A549 (cell line): Measurements from ENCODE around the gene GZMM. TPM values are rescaled to one million over a fixed set of nuclear protein-coding genes. Genes with fewer than 3 reads are reported as not detected.
A peak's percentile ranks its signal among the peaks of the same experiment; 100 is the strongest.

Source experiments
- ATAC-seq, 2 experiments: fragments of 200-7000 bp in 1 of 2; fragments of >200 bp in 1 of 2; cut with Nextera tagmentation in 1 of 2; cut with Tn5 transposase in 1 of 2; 3 replicates each; pipeline versions ENCODE4 v1.8.0 to v1.9.1; 2018 to 2020; ENCODE audit warnings: mild to moderate bottlenecking in 1 of 2, moderate library complexity in 1 of 2
- CTCF ChIA-PET: fragments of 300-600 bp; sonication (Branson Sonifier 250); formaldehyde crosslinking; extraction: SDS; loops from one replicate; lab custom pipeline; 2021; ENCODE audit warnings: antibody characterized with exemption, inconsistent platforms; lab: Yijun Ruan, JAX
- POLR2A ChIA-PET: fragments of 350-600 bp; formaldehyde crosslinking; extraction: SDS; loops from one replicate; lab custom pipeline; 2021; ENCODE audit warnings: antibody characterized with exemption, inconsistent platforms; lab: Yijun Ruan, JAX
- DNase-seq, 2 experiments: peaks; one replicate each; pipeline versions ENCODE4 v3.0.0 to v3.0.0-alpha.2; 2011 to 2016; ENCODE audit warnings: low read depth in 1 of 2, low spot score in 1 of 2
- FAIRE-seq: peaks from 2 replicates; lab custom pipeline; 2011; peaks lifted over from hg19 to GRCh38; lab: Jason Lieb, UNC
- H3K27ac ChIP-seq, 2 experiments: fragments of >200 bp; sonication (Bioruptor Twin); formaldehyde crosslinking; 3 replicates each; pipeline ENCODE4 v1.5.1; 2016 to 2017
- H3K4me1 ChIP-seq: fragments of >200 bp; sonication (Bioruptor Twin); formaldehyde crosslinking; 3 replicates; pipeline ENCODE4 v1.6.1; 2016
- H3K4me2 ChIP-seq: fragments of >200 bp; sonication (Bioruptor Twin); formaldehyde crosslinking; 3 replicates; pipeline ENCODE4 v1.6.1; 2016
- H3K4me3 ChIP-seq: fragments of >200 bp; sonication (Bioruptor Twin); formaldehyde crosslinking; 3 replicates; pipeline ENCODE4 v1.5.1; 2016
- H3K9me3 ChIP-seq: fragments of >200 bp; sonication (Bioruptor Twin); formaldehyde crosslinking; 3 replicates; pipeline ENCODE4 v1.6.1; 2016
- ESRRA ChIP-seq: fragments of 150-350 bp; IDR thresholded peaks from 2 replicates; pipeline ENCODE4 v1.6.1; 2014; ENCODE audit warnings: mild to moderate bottlenecking, low read length, borderline replicate concordance
- FOSB ChIP-seq: fragments of 250-450 bp; sonication (Bioruptor Pico); IDR thresholded peaks from 2 replicates; pipeline ENCODE4 v1.5.0; 2020; ENCODE audit warnings: mild to moderate bottlenecking, moderate library complexity
- HDAC2 ChIP-seq: fragments of 200-600 bp; sonication (generic); IDR thresholded peaks from 2 replicates; pipeline ENCODE4 v1.6.1; 2016
- JUNB ChIP-seq: fragments of >200 bp; sonication (Bioruptor Twin); formaldehyde crosslinking; IDR thresholded peaks from 2 replicates; pipeline ENCODE4 v1.6.1; 2016
- KDM5A ChIP-seq: fragments of 200-600 bp; sonication (generic); IDR thresholded peaks from 2 replicates; pipeline ENCODE4 v1.6.1; 2016; ENCODE audit warnings: antibody characterized with exemption, mild to moderate bottlenecking
- NFE2L2 ChIP-seq: fragments of 150-350 bp; conservative IDR thresholded peaks from 2 replicates; pipeline ENCODE4 v1.6.1; 2014; ENCODE audit warnings: low read length
- PHF8 ChIP-seq: fragments of 200-600 bp; sonication (generic); IDR thresholded peaks from 2 replicates; pipeline ENCODE4 v1.6.1; 2016; ENCODE audit warnings: low read depth, mild to moderate bottlenecking, antibody characterized with exemption, moderate library complexity, borderline replicate concordance
- RCOR1 ChIP-seq: fragments of 150-350 bp; IDR thresholded peaks from 2 replicates; pipeline ENCODE4 v1.6.1; 2014; ENCODE audit warnings: antibody characterized with exemption, low read length, low read depth
- SREBF2 ChIP-seq: fragments of 450-650 bp; IDR thresholded peaks from 2 replicates; pipeline ENCODE4 v1.6.1; 2014; ENCODE audit warnings: mild to moderate bottlenecking, moderate library complexity
- ZFP36 ChIP-seq: fragments of 450-650 bp; IDR thresholded peaks from 2 replicates; pipeline ENCODE4 v1.6.1; 2014; ENCODE audit warnings: borderline replicate concordance; ENCODE audit not compliant: partially characterized antibody
- WGBS: methylation state at CpG from one replicate; pipeline ENCODE4 v1.1.6; 2017; ENCODE audit errors: missing lambda C conversion rate; 5-methylcytosine and 5-hydroxymethylcytosine counted together
- polyA plus RNA-seq, 4 experiments: library from polyadenylated mRNA; depleted of rRNA in 3 of 4; stranded (reverse); fragments of >200 nt; fragmentation: RNase III in 1 of 4; extraction: RNeasy Plus Mini Kit Qiagen cat#74134 plus additional on column Dnase treatment in 1 of 4; gene quantifications; 2 replicates in 3 of 4; 3 replicates in 1 of 4; pipeline ENCODE4 v1.2.3, GENCODE V29; 2011 to 2017
- TF ChIP-seq, protein P1 (sequence below): fragments of 450-650 bp; IDR thresholded peaks from 2 replicates; pipeline ENCODE4 v1.6.1; 2014; ENCODE audit warnings: antibody characterized with exemption
- TF ChIP-seq, protein P2 (sequence below): fragments of >200 bp; sonication (Bioruptor Twin); formaldehyde crosslinking; IDR thresholded peaks from 3 replicates; pipeline ENCODE4 v1.5.1; 2016
- TF ChIP-seq, protein P3 (sequence below): fragments of 250-450 bp; sonication (Bioruptor Pico); IDR thresholded peaks from 2 replicates; pipeline ENCODE4 v1.5.0; 2021; ENCODE audit warnings: mild to moderate bottlenecking, moderate library complexity, borderline replicate concordance

GZMM gene
- polyA plus RNA-seq, 2 of the 4 experiments (the other 2 are of a cell fraction) = not detected

DNA sequence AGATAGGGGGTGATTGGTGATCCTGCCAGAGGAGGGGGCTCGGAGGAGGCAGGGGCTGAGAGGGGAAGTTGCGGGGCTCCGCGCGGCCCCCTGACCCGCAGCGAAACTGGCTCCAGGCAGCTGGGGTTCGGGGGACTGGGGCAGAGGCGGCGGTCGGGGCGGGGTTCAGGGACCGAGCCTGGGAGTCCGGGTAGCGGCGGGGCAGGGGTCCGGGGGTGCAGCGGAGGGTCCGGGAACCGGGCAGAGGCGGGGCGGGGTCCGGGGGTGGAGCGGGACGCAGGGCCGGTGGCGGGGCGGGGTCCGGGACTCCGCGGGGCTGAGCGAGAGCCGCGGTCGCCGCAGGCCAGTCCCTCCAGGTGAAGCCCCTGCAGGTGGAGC is 46.4 kb upstream of the GZMM start:
- H3K4me2 ChIP-seq = peak overlapping the region; percentile 74
- FAIRE-seq (no peak), ATAC-seq (no peak)

DNA sequence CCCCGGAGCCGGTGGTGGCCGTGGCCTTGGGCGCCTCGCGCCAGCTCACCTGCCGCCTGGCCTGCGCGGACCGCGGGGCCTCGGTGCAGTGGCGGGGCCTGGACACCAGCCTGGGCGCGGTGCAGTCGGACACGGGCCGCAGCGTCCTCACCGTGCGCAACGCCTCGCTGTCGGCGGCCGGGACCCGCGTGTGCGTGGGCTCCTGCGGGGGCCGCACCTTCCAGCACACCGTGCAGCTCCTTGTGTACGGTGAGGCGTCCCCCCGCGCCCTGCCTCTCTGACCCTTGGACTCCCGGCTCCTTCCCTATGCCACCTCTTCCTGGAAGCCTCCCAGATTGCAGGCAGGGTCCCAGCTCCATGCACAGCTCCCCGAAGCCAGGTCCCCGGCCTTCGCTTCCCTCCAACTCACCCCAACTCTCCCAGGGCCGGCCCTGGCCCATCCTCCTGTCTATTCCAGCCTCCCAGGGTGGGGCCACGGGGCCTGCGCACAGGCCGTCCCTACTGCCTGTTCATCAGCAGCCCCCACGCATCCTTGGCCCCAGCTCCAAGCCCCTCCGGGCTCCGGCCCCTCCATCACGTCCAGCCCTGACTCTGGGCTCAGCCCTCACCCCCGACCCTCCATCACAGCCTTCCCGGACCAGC is 45.9 kb upstream of the GZMM start:
- no peak for FAIRE-seq
- Histone ChIP-seq H3K27ac (peak overlapping the region in 1 of 2 experiments; percentile 76; a peak in 3 of 6 replicates), H3K4me3 (peak overlapping the region; percentile 29; the same call in 2 of the 3 replicates), H3K9me3 (no peaks in the 10 kb centered on the region), H3K4me1 (peaks cover 5% of the 10 kb centered on the region; the same call in 1 of the 3 replicates), H3K4me2 (peak overlapping the region; percentile 74)
- ATAC-seq = peak; percentile 49 to 53
- peak in 1 of 2 experiments; percentile 56 for DNase-seq
- ChIA-PET POLR2A (no interaction called here), CTCF (interaction anchor here (1.4 to 1.5 kb wide), 2 partner anchors 9 to 11 kb away, joined by 4 to 8 read pairs; partner anchors contain the start of gene TPGS1)
- no peak for TF ChIP-seq HDAC2
- TF ChIP-seq ZFP36 = peak; percentile 98
- 44% methylated on average over 12 of the region's 50 CpGs for WGBS

More for the DNA sequence above, 46.4 kb upstream of the GZMM start:
- H3K9me3 ChIP-seq = no peaks in the 10 kb centered on the region
- POLR2A ChIA-PET = interaction anchor here (0.7 kb wide), 1 partner anchor 31 kb away, joined by 7 read pairs; no protein-coding TSS in a partner anchor
- no CpG with 5 or more reads among the region's 36 CpGs for WGBS
- no peak for DNase-seq
- no peak for TF ChIP-seq RCOR1
- TF ChIP-seq, protein P1, sequence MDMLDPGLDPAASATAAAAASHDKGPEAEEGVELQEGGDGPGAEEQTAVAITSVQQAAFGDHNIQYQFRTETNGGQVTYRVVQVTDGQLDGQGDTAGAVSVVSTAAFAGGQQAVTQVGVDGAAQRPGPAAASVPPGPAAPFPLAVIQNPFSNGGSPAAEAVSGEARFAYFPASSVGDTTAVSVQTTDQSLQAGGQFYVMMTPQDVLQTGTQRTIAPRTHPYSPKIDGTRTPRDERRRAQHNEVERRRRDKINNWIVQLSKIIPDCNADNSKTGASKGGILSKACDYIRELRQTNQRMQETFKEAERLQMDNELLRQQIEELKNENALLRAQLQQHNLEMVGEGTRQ = no peak
- no peak for TF ChIP-seq ESRRA
- CTCF ChIA-PET = interaction anchor here (1.4 to 1.5 kb wide), 2 partner anchors 9 to 10 kb away, joined by 4 to 8 read pairs; partner anchors contain the start of gene TPGS1
- H3K27ac ChIP-seq = peak overlapping the region in 1 of 2 experiments; percentile 76; a peak in 3 of 6 replicates
- H3K4me3 ChIP-seq = peak overlapping the region; percentile 29; the same call in 2 of the 3 replicates
- H3K4me1 ChIP-seq = peaks cover 5% of the 10 kb centered on the region; the same call in 1 of the 3 replicates

DNA sequence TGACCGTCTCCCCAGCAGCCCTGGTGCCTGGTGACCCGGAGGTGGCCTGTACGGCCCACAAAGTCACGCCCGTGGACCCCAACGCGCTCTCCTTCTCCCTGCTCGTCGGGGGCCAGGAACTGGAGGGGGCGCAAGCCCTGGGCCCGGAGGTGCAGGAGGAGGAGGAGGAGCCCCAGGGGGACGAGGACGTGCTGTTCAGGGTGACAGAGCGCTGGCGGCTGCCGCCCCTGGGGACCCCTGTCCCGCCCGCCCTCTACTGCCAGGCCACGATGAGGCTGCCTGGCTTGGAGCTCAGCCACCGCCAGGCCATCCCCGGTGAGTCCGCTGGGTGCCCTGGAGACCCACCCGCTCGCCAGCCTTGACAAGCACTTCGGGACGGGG is 45.4 kb upstream of the GZMM start:
- POLR2A ChIA-PET = no interaction called here
- TF ChIP-seq, protein P2, sequence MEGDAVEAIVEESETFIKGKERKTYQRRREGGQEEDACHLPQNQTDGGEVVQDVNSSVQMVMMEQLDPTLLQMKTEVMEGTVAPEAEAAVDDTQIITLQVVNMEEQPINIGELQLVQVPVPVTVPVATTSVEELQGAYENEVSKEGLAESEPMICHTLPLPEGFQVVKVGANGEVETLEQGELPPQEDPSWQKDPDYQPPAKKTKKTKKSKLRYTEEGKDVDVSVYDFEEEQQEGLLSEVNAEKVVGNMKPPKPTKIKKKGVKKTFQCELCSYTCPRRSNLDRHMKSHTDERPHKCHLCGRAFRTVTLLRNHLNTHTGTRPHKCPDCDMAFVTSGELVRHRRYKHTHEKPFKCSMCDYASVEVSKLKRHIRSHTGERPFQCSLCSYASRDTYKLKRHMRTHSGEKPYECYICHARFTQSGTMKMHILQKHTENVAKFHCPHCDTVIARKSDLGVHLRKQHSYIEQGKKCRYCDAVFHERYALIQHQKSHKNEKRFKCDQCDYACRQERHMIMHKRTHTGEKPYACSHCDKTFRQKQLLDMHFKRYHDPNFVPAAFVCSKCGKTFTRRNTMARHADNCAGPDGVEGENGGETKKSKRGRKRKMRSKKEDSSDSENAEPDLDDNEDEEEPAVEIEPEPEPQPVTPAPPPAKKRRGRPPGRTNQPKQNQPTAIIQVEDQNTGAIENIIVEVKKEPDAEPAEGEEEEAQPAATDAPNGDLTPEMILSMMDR = no peak
- TF ChIP-seq KDM5A = no peak
- no peak for TF ChIP-seq NFE2L2
- TF ChIP-seq PHF8 = no peak
- no peak for TF ChIP-seq SREBF2
- TF ChIP-seq JUNB = no peak
- FAIRE-seq (no peak), ATAC-seq (peak in 1 of 2 experiments; percentile 1; a peak in 1 of 6 replicates), DNase-seq (no peak)
- WGBS = 94% methylated on average over 9 of the region's 26 CpGs
- peaks cover 5% of the 10 kb centered on the region; the same call in 1 of the 3 replicates for H3K4me1 ChIP-seq
- no peak overlapping the region for H3K4me3 ChIP-seq
- H3K4me2 ChIP-seq = no peak overlapping the region
- H3K27ac ChIP-seq = no peak overlapping the region
- H3K9me3 ChIP-seq = no peaks in the 10 kb centered on the region
- CTCF ChIA-PET = interaction anchor here (1.4 to 1.5 kb wide), 2 partner anchors 8 to 12 kb away, joined by 4 to 8 read pairs; partner anchors contain the start of gene TPGS1

DNA sequence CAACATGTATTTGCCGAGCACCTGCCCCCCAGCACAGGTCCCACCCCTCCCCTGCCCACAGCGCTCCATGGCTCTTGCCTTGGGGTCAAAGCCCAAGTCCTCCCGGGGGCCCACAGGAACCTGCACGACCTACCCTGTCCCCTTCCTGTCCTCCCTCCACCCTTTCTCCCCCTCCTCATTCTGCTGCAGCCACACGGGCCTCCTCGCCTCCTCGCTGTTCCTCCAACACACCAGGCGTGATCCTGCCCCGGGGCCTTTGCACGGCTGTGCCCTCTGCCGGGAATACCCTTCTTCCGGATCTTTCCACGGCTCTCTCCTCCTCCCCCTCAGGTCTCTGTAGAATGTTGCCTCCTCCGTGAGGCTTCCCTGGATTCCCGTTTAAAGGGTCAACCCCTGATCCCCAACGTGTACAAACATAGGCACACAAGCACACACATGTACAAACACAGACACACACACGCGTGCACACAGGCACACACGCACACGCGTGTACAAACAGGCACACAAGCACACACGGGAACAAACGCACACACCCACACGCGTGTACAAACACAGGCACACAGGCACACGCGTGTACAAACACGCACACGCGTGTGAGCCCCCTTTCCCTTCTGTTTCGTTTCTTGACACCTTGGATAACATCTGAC is 44.8 kb upstream of the GZMM start:
- Histone ChIP-seq H3K27ac (no peak overlapping the region), H3K4me2 (no peak overlapping the region), H3K4me1 (peaks cover 5% of the 10 kb centered on the region; the same call in 1 of the 3 replicates), H3K4me3 (no peak overlapping the region), H3K9me3 (no peaks in the 10 kb centered on the region)
- no peak for FAIRE-seq
- ChIA-PET CTCF (no interaction called here), POLR2A (no interaction called here)
- TF ChIP-seq, protein P3, sequence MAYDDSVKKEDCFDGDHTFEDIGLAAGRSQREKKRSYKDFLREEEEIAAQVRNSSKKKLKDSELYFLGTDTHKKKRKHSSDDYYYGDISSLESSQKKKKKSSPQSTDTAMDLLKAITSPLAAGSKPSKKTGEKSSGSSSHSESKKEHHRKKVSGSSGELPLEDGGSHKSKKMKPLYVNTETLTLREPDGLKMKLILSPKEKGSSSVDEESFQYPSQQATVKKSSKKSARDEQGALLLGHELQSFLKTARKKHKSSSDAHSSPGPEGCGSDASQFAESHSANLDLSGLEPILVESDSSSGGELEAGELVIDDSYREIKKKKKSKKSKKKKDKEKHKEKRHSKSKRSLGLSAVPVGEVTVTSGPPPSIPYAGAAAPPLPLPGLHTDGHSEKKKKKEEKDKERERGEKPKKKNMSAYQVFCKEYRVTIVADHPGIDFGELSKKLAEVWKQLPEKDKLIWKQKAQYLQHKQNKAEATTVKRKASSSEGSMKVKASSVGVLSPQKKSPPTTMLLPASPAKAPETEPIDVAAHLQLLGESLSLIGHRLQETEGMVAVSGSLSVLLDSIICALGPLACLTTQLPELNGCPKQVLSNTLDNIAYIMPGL (CRISPR knock-in tag) = no peak
- TF ChIP-seq FOSB (no peak), ZFP36 (peak; percentile 38), SREBF2 (no peak), ESRRA (no peak)
- WGBS = 76% methylated on average over 30 of the region's 31 CpGs
- ATAC-seq = no peak
- no peak for DNase-seq
